Choroid plexus epithelial cell (primary cell): ENCODE results near the gene PLA2G2F.

Experiments
- DNase-seq: peaks from one replicate; pipeline ENCODE4 v3.0.0-alpha.2; 2010; ENCODE audit warnings: low read depth
- H3K4me3 ChIP-seq: 2 replicates; pipeline ENCODE4 v1.5.1; 2011; ENCODE audit warnings: low read depth, mild to moderate bottlenecking, control low read depth, low read length, moderate library complexity
- CTCF ChIP-seq: conservative IDR thresholded peaks from 2 replicates; pipeline ENCODE4 v1.5.1; 2011; ENCODE audit warnings: low read depth, mild to moderate bottlenecking, control low read depth, inconsistent platforms, low read length, moderate library complexity

Gene PLA2G2F

GRCh38 chr1:20168564-20169491 is 29.7 kb downstream of the PLA2G2F start:
- no peak for TF ChIP-seq CTCF
- no peak overlapping the region for H3K4me3 ChIP-seq
- no peak for DNase-seq

- no peak for TF ChIP-seq CTCF
- H3K4me3 ChIP-seq = no peak overlapping the region
- DNase-seq = no peak
Observed at GRCh38 chr1:20169932-20170331, 30.8 kb downstream of the PLA2G2F start.

GRCh38 chr1:20172033-20172590 is 33.0 kb downstream of the PLA2G2F start:
- no peak for DNase-seq
- no peak overlapping the region for H3K4me3 ChIP-seq
- TF ChIP-seq CTCF = no peak

- TF ChIP-seq CTCF = no peak
- no peak overlapping the region for H3K4me3 ChIP-seq
- DNase-seq = no peak
Observed at GRCh38 chr1:20174937-20175666, 36.0 kb downstream of the PLA2G2F start.

GRCh38 chr1:20178634-20179370 is 39.7 kb downstream of the PLA2G2F start:
- no peak for TF ChIP-seq CTCF
- H3K4me3 ChIP-seq = no peak overlapping the region
- no peak for DNase-seq

GRCh38 chr1:20179371-20180128 is 40.4 kb downstream of the PLA2G2F start:
- no peak for DNase-seq
- H3K4me3 ChIP-seq = no peak overlapping the region
- no peak for TF ChIP-seq CTCF
